Measurements from ENCODE around the gene RBM15.

RBM15 gene

DNA sequence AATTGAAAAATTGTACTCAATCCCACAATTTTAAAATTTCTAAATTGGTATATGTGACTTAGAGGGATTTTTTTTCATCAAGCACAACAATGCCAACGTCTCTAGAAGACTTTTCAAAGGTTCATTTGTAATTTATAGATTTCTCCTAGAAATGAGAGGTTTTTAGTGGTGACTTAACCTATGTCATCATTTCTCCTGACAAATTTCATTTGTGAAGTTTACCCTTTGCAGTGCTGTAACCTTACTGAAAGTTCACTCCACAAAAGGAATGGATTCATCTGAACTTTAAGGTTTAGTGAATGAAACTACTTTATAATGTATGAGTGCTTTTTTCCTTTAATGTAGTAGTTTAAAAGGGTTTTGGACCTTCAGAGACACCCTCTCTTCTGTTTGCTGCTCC lies 16.1 kb downstream of the RBM15 start:
- DNase-seq: no peak

DNA sequence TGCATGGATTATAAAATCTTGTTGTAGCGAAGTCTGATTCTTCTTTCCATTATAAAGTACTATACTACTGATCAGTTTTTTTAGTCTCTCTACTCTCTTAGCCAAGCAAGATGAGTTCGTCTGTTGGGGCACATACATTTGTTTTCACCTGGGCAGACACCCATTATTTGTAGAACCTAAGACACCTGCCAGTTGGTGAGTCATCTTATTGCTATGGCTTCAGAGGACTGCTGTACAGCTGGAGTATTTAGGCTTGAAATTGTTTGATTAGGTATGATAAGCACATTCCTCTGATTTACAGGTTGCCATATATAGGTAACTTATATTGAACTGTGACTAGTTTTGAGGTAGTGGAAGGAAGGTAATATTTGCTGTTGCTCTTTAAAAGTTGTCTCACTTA lies 17.2 kb downstream of the RBM15 start:
- peak; percentile 44 for DNase-seq

DNA sequence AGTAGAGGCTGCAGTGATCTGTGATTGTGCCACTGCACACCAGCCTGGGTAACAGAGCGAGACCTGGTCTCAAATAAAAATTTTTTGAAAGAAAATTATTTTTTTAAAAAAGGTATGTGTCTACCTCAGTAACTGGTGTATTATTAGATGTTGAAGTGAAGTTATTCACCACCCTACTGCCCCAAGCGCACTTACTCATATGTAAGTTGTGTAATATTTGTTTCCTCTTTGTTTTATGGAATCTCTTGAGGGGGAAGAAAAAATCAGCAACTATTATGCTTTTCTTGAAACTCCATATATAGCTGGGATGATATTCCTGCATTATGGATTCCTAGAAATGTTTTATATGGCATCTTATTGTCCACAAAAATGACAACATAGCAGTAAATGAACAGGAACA lies 21.3 kb downstream of the RBM15 start:
- DNase-seq: no peak

DNA sequence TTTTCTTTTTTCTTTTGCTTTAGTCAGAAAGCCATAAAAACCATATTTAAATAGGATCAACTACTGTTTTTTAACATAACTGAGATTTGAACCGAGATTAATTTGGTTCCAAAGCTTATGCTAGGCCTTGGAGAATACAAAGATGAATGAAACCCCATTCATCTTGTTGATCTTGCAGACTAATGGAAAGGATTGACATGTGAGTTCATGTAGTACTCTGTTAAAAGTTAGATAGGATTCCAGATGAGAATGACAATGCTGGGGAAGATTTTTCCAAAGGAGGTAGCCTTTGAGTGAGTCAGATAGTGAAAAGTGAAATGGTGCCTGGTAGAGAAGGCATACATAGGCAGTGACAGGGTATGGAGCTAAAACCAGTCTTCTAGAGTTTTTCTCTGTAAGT lies 22.7 kb downstream of the RBM15 start:
- DNase-seq: no peak

DNA sequence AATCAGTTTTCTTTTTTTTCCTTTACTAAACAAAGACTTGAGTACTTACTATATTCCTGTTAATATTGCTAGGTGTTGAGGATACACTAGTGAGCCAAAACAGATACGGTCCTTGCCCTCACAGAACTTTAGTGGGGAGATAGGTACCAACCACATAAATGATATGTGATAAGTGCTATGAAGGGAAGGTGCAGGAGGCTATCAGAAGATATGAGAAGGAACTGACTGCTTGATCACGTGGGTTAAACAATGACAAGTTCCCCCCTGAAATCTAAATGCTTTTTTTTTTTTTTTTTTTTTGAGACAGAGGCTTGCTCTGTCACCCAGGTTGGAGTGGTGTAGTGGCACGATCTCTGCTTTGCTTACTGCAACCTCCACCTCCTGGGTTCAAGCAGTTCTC lies 25.0 kb downstream of the RBM15 start:
- DNase-seq: no peak

DNA sequence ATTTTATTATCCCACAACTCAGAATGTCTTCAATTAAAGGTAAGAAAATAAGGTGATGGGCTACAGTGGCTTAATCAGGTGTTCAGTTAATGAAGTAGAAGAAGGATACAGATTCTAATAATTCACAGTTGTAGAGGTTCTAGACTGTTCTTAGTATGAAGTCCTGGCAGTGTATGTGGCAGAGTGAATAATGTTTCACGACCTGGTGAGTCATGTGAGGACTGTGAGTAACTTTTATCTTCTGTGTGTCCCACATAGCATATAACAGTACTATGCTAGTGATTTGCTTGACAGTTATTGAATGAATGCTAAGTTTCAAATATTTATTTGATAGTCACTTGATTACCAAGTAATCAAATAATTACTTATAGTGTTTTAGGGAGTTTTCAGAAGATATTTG lies 31.6 kb downstream of the RBM15 start:
- DNase-seq: no peak

DNA sequence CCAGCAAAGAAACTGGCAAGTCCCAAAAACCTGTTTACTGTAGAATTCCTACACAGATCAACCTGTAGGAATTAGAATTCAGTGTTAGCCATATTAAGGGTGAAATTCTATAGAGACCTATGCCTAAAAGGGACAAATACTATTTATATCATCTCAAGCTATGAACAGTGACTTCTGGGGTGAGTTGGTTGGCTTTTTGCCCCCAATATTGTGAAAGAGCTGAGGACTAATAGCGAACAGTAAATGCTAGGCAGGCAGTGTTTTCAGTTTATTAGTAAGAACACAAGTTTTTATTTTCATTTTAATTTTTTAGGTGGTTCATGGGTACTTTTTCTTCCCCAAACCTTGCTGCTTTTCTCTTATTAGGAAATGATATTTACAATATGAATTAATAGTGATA lies 36.3 kb downstream of the RBM15 start:
- no peak for DNase-seq

DNA sequence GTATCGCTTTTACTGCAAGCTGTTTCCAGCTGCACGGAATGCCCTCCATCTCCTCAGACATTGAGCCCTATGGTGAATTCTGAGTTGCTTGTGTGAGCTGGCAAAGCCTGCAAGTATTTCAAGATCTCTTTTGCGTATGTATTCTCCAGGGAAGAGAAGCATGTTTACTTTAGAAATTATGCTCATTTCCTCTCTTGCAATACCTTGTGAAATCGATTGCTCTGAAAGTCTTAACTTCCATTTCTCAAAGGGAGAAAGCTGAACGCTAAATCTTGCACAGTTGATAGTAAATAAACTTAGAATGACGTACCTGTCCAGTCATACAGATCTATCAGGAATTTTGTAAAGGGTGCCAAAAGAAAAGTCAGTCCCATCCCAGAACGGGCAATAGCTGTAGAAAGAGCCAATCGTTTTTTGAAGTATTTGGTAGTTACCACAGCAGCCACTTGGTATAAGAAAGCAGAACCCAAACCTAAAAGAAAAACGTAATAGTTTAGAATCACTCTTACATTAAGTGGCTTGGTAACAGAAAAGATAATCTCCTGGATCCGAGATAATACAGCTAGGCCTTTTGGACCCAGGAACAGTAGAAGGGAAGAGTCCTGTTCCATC lies 41.6 kb downstream of the RBM15 start:
- DNase-seq: no peak

DNA sequence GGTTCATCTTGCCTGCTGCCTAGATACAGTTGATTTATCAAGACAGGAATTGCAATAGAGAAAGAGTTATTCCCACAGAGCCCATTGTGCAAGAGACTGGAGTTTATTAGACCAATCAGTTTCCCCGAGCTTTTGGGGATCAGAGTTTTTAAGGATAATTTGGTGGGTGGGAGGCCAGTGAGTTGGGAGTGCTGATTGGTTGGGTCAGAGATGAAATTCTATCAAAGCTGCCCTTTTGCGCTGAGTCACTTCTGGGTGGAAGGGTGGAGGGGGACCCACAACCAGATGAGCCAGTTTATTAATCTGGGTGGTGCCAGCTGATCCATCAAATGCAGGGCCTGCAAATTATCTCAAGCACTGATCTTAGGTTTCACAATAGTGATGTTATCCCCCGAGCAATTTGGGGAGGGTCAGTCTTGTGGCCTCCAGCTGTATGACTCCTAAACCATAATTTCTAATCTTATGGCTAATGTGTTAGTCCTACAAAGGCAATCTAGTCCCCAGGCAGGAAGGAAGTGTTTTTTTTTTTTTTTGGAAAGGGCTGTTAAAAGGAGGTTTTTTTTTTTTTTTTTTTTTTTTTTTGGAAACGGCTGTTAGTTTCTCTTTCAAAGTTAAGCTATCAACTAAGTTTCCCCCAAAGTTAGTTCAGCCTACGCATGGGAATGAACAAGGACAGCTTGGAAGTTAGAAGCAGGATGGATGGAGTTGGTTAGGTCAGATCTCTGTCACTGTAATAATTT lies 44.2 kb downstream of the RBM15 start:
- DNase-seq: no peak

DNA sequence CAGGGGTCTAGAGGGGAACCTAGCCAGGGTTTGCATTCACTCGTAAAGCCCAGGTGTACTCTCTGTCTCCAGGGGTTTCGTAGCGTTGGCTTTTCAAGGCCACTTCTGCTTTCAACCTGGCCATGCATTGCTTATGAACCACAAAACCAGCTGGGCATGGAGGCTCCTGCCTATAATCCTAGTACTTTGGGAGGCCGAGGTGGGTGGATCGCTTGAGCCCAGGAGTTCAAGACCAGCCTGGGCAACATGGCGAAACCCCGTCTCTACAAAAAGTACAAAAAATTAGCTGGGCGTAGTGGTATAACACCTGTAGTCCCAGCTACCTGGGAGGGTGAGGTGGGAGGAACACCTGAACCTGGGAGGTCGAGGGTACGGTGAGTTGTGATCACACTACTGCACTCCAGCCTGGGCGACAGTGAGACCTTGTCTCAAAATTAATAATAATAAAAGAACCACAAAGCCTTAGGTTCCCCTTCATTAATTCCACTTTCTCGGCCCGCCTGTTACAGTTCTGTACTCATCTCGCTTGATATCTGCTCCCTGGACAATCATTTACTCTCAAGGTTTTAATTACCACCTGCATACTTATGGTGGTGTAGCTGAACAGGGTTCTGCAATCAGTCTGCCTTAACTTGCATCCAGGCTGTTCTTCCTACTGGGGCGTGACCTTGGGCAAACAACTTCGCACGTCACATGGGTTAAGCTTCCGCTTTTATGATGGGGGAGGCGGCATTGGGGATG lies 45.6 kb downstream of the RBM15 start:
- no peak for DNase-seq

DNA sequence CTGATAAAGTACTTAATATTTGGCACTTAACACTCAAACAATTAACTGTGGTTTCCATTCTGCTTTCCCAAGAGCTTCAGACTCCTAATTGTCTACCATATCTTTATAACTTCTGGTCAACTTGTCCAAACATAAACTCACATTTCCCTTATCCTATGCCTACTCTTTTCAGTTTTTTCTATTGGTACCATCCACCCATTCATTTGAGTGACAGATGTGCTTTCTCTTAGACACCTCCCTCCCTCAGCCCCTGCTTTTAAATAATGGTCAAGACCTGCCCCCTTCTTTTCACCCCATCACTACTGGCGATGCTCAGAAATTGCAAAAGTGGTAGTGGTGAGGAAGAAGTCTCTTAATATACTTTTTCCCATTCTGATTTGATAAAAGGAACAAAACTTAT lies 46.2 kb downstream of the RBM15 start:
- DNase-seq: no peak

DNA sequence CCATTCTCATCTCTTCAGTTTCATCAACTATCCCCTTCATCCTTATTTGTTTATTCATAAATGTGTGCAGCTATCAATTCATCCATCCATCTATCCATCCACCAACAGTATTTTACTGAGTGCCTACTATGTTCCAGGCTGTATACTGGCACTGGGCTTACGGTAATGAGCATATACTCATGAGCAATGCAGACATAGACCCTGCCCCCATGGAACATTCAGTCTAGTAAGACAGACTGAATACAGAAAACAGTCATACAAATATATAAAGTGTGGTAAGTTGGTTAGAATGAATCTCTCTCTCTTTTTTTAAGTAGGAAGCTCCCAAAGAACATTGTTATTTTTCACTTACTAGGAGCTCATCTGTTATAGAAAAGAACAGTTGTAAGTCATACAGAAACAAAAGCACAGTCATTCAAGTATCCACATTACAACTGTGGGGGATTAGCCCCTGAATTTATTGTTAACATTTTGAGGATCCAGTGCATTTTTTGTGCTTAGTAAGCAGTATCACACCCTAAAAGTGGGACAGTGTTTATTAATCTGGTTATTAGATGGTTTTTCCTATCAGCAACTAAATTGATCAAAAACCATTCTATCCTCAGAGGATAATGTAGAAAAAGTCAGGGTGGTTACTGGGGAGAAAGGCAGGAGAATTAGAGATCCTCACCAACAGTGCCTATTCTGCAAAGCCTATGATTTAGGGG lies 48.0 kb downstream of the RBM15 start:
- no peak for DNase-seq

DNA sequence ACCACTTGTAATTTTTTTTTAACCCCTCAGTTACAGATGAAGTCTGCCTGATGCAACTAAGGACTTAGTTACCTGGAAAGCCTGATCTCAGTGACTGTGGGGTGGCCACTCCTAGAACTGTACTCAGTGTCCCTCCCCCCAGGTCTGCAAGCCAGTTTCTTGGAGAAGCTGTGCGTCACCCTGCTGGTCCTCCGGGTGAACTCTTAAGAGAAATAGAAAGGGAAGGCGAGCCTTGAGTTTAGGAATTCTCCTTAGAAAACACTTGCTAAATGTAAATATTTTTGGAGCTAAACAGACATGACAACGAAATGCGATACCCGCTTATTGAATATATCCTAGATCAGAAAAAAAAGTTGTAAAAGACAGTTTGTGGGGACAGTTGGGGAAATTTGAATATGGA lies 50.9 kb downstream of the RBM15 start:
- DNase-seq: no peak

DNA sequence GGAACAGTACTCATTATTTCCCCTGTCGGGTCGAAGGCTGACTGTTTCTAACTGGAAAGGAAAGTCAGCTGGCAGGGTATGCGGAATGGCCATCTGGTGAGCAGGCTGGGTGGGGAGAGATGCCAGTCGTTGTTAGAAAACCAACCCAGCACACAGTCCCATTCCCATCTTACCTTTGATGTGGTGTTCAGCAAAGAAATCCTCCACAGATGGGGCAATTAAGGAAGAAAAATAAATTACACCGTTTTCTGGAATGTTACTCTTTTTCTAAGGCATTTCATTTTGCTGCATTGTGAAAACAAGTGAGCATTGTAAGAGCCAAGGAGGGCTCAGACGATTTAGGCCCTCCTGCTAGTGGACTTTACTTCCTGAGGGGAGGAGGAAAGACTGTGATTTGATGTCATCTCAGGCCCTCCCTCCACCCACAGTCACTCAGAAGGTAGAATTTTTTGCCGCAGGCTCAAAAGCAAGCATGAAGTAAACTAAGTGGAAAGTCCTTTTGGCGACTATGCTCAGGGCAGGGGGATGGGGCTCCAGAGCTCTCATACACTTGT lies 51.6 kb downstream of the RBM15 start, which contains the start of gene SLC16A4:
Gene SLC16A4, minus strand, starts transcription at position 335 of the 554 bp plus-strand sequence. CDS start 1,703 bp downstream, outside the sequence.
- DNase-seq: no peak

DNA sequence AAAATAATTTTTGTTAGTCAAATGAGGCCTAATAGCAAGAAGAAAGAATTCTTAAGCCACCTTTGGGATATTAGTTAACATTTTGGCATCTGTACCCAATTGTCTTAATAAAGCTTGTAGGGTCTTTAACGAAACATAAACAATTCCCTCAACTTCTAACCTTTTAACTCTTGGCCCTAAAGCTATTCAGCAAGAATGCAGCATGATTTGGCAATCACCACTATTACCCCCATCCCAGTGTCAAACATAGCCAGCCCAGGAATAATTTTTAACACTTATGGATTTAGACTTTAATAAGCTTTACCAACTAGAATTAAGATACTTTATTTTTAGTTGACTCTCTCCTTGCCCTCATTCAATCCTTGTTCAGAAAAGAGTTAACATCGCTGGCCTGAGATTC lies 54.1 kb downstream of the RBM15 start:
- DNase-seq: no peak

DNA sequence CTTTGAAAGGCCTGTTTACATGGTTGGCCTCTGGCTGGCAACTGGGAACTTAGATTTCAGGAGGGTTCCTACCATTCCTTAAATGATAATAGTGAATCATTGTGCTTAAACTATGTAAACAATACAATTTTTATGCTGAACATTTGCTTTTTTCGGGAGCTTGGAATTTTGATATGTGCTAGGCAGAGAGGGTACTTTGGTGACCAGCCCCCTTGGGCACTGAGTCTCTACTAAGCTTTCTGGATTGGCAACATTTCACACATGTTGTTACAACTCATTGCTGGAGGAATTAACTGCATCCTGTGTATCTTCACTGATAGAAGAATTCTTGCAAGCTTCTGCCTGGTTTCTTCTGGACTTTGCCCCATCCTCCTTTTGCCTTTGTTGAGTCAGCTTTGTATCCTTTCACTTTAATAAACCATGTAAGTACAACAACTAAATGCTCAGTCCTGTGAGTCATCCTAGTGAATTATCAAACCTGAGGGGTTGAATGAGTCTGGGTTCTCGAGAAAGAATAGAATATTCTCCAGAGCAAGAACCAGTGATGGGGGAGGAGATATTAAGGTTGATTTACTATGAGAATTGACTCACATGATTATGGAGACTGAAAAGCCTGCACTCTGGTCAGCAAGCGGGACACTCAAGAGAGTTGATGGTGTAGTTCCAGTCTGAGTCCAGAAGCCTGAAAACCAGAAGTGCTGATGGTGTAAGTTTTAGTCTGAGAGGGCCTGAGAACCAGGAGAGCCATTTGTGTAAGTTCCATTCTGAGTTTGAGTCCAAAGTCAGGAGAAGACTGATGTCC lies 54.7 kb downstream of the RBM15 start:
- no peak for DNase-seq

DNA sequence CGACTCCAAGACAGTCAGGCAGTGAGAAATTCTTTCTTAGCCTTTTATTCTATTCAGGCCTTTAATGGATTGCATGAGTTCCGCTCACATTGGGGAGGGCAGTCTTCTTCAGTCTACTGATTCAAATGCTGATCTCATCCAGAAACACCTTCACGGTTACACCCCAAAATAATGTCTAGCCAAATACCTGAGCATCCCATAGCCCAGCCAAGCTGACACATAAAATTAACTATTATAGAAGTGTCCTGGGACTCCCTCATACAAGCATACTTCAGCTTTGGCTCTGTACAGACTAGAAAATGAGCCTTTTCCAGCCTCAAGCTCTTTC lies 55.3 kb downstream of the RBM15 start:
- no peak for DNase-seq
